Liver (tissue), 3 donors: Measurements from ENCODE around the gene ABLIM1.

Experiments
- ATF3 ChIP-seq: IDR thresholded peaks from 2 replicates; pipeline ENCODE4 v1.6.1; 2016; ENCODE audit warnings: antibody characterized with exemption
- CTCF ChIP-seq: fragments of 150-350 bp; IDR thresholded peaks from 2 replicates; pipeline ENCODE4 v1.5.1; 2017; ENCODE audit warnings: improper control_type of control experiment, low read depth, low read length; ENCODE audit not compliant: missing input control
- GABPA ChIP-seq, 2 donors: IDR thresholded peaks in 1 of 2; conservative IDR thresholded peaks in 1 of 2; 2 replicates each; pipeline ENCODE4 v1.6.1; 2016; ENCODE audit warnings: antibody characterized with exemption in 2 of 2, mild to moderate bottlenecking in 1 of 2, moderate library complexity in 1 of 2
- HNF4G ChIP-seq: IDR thresholded peaks from 2 replicates; pipeline ENCODE4 v1.6.1; 2016; ENCODE audit warnings: antibody characterized with exemption
- JUND ChIP-seq, 2 donors: IDR thresholded peaks; 2 replicates each; pipeline ENCODE4 v1.6.1; 2016; ENCODE audit warnings: antibody characterized with exemption in 2 of 2
- RAD21 ChIP-seq, 2 donors: IDR thresholded peaks; 2 replicates each; pipeline ENCODE4 v1.6.1; 2016; ENCODE audit warnings: antibody characterized with exemption in 2 of 2, mild to moderate bottlenecking in 2 of 2
- REST ChIP-seq: IDR thresholded peaks from 2 replicates; pipeline ENCODE4 v1.6.1; 2016; ENCODE audit warnings: antibody characterized with exemption, mild to moderate bottlenecking
- RXRA ChIP-seq, 2 donors: IDR thresholded peaks; 2 replicates each; pipeline ENCODE4 v1.6.1; 2017 to 2018; ENCODE audit warnings: antibody characterized with exemption in 2 of 2, mild to moderate bottlenecking in 1 of 2
- SP1 ChIP-seq: IDR thresholded peaks from 2 replicates; pipeline ENCODE4 v1.6.1; 2018; ENCODE audit warnings: antibody characterized with exemption, mild to moderate bottlenecking
- TAF1 ChIP-seq: conservative IDR thresholded peaks from 2 replicates; pipeline ENCODE4 v1.6.1; 2016; ENCODE audit warnings: antibody characterized with exemption, mild to moderate bottlenecking
- TF ChIP-seq, protein P1 (sequence below): IDR thresholded peaks from 2 replicates; pipeline ENCODE4 v1.6.1; 2016; ENCODE audit warnings: antibody characterized with exemption
- TF ChIP-seq, protein P2 (sequence below): IDR thresholded peaks from 2 replicates; pipeline ENCODE4 v1.6.1; 2016; ENCODE audit warnings: antibody characterized with exemption
- donor health status: healthy.
- donor health status: healthy.

DNA sequence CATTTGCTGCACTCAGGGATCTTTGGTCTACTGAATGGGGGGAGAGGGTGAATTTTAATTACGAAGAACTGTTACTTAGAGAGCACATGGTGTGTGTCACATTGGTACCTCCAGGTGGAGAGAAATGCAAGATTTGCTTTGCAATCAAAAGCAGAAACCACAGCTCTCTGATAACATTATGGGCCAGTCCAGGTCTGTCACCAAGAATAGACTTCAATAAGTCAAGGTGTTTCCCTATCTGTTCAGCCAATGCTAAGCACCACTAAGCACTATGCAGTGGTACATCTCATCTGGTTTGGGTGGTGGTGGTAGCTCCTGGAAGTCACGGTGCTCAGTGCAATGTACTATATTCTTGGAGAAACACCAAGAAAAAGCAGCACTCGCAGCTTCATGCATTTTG lies 134.2 kb downstream of the ABLIM1 start:
- TF ChIP-seq CTCF: no peak
- no peak for TF ChIP-seq RAD21 (IDR thresholded peaks at IDR 0.05)
- TF ChIP-seq HNF4G: no peak
- no peak for TF ChIP-seq JUND (IDR thresholded peaks at IDR 0.05)
- TF ChIP-seq TAF1: no peak
- TF ChIP-seq REST: no peak
- no peak for TF ChIP-seq ATF3
- no peak for TF ChIP-seq RXRA (IDR thresholded peaks at IDR 0.05)
- TF ChIP-seq, protein P1, sequence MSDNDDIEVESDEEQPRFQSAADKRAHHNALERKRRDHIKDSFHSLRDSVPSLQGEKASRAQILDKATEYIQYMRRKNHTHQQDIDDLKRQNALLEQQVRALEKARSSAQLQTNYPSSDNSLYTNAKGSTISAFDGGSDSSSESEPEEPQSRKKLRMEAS: no peak
- TF ChIP-seq GABPA (IDR thresholded peaks at IDR 0.05 in 1 of 2, conservative IDR thresholded peaks at IDR 0.05 in 1 of 2): no peak
- TF ChIP-seq SP1: no peak
- TF ChIP-seq, protein P2, sequence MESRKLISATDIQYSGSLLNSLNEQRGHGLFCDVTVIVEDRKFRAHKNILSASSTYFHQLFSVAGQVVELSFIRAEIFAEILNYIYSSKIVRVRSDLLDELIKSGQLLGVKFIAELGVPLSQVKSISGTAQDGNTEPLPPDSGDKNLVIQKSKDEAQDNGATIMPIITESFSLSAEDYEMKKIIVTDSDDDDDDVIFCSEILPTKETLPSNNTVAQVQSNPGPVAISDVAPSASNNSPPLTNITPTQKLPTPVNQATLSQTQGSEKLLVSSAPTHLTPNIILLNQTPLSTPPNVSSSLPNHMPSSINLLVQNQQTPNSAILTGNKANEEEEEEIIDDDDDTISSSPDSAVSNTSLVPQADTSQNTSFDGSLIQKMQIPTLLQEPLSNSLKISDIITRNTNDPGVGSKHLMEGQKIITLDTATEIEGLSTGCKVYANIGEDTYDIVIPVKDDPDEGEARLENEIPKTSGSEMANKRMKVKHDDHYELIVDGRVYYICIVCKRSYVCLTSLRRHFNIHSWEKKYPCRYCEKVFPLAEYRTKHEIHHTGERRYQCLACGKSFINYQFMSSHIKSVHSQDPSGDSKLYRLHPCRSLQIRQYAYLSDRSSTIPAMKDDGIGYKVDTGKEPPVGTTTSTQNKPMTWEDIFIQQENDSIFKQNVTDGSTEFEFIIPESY: no peak
